LHCN-M2 (cell line): Measurements from ENCODE around the gene TMEM131. TPM values are rescaled to one million over a fixed set of nuclear protein-coding genes. Genes with fewer than 3 reads are reported as not detected.

Source experiments
- DNase-seq: peaks from one replicate; pipeline ENCODE4 v3.0.0-alpha.2; 2012; ENCODE audit warnings: low read depth
- total RNA-seq: library from RNA; depleted of rRNA; stranded (reverse); fragments of >200 nt; gene quantifications from 2 replicates; pipeline ENCODE4 v1.2.3, GENCODE V29; 2014

The TMEM131 gene
- total RNA-seq, 1 experiment from 2014 or later = 45.9 TPM

- peak; percentile 48 for DNase-seq
These were observed 2.6 kb downstream of the TMEM131 start for GRCh38 chr2:97992836-97993825.

- DNase-seq = no peak
These were observed 4.5 kb downstream of the TMEM131 start for GRCh38 chr2:97991081-97991856.

- no peak for DNase-seq
These were observed 7.0 kb downstream of the TMEM131 start for GRCh38 chr2:97988722-97989121.

GRCh38 chr2:97985998-97986397 lies 9.8 kb downstream of the TMEM131 start:
- DNase-seq = no peak

GRCh38 chr2:97983698-97984097 lies 12.1 kb downstream of the TMEM131 start:
- DNase-seq = no peak

DNA sequence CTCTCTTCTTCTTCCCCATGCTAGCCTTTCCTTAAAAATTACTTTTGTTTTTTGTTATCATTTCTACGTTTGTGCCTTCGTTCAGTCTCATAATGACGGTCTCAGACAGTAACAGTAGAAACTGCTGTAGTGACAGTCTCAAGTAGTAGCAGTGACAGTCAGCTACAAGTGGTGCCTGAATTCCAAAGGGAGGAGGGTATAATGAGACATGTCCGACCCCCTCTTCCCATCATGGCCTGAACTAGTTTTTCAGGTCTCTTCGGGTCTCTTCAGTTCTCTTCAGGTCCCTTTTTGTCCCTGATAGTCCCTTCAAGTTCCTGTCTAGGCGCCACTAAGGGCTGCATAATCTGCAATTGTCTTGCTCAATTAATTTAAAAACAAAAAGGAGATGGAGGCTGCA lies 12.6 kb downstream of the TMEM131 start:
- no peak for DNase-seq

GRCh38 chr2:97982621-97983020 lies 13.1 kb downstream of the TMEM131 start:
- peak; percentile 38 for DNase-seq

- DNase-seq = no peak
These were observed 13.8 kb downstream of the TMEM131 start for GRCh38 chr2:97981961-97982360.

GRCh38 chr2:97979904-97980303 lies 15.8 kb downstream of the TMEM131 start:
- no peak for DNase-seq

DNA sequence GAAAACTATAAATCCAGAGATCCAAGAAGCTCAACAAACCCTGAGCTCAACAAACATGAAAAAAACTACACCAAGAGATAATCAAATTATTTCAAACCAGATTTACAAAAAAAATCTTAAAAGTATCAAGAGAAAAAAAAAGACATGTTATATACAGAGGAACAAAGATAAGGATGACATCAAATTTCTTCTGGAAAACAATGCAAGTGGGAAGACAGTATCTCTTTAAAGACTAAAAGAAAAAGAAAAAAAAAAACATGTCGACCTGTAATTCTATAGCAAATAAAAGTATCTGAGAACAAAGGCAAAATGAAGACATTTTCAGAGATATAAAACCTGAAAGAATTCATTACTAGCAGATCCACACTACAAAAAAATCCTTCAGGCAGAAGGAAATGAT lies 21.3 kb downstream of the TMEM131 start:
- no peak for DNase-seq

- no peak for DNase-seq
These were observed 25.3 kb downstream of the TMEM131 start for GRCh38 chr2:97970293-97971060.

DNA sequence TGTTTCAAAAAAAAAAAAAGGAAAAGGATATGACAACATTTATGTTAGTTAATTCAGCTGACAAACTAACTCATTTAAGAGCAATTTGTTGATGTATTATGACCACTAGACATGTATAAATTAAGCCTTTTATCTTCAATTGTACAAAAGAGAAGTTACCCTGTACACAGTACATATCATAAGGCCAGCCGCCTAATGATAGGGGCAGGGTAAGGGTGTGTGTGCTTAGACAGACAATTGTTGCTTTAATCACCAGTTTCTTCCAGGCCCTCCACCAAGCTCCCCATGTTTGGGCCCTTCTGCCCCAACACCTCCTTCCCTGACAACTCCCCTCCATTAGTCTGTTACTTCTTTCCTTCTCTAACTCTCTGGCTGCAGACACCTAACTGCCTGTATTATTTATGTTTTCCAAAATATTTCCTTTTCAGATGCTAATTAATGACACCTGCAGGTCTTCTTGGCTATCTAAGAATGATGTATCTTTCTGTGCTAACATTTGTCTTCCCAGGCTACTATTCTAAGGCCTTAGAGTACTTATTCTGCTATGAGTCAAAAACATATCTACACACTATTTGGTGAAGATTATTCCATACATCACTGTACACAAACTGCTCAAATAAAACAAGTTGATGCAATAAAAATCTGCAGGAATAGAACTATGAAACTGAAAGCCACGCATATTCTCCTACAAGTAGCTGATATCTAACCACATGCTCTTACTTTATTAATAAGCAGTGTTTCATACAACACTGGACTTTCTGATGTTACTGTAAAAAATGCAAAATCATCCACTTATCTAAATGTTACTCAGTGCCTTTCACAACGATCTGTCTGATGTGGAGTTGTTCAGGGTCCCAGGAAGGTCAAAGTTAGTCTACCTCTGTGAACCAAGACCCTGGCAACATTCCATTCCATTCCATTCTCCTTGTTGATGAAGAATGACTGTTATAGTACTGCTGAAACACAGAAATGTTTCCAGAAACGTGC lies 26.4 kb downstream of the TMEM131 start:
- DNase-seq = no peak

- DNase-seq = no peak
These were observed 27.7 kb downstream of the TMEM131 start for GRCh38 chr2:97967931-97968627.

GRCh38 chr2:97967216-97967592 lies 28.5 kb downstream of the TMEM131 start:
- no peak for DNase-seq

DNA sequence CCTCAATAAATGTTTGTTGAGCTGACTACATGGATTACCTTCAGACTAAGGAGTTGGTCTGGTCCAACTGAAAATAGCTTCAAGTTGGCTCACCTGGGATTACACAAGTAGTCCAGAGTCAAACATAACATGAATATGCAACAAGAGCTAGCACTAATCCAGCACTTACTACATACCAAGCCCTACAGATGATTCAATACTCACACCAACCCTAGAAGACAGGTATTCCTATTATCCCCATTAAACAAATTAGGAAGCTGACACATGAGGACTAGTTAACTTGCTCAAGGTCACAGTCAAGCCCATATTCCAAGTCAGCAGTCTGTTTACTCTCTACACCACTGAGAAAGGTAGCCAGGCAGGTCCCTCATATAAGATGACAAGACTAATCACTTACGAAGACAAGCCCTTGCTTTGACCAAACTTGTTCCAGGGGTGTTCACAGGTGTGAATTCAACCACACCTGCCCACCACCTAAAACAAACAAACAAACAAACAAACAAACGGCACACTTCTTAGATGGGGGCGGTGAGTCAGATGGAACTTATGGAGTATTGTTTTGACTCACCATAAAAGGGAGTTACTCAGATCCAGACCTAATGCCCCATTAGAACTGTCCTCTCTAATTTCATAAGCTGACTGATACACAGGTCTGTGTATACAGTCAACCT lies 29.1 kb downstream of the TMEM131 start:
- peak; percentile 28 for DNase-seq

GRCh38 chr2:97965116-97965515 lies 30.6 kb downstream of the TMEM131 start:
- no peak for DNase-seq

GRCh38 chr2:97963880-97964279 lies 31.9 kb downstream of the TMEM131 start:
- DNase-seq = no peak

DNA sequence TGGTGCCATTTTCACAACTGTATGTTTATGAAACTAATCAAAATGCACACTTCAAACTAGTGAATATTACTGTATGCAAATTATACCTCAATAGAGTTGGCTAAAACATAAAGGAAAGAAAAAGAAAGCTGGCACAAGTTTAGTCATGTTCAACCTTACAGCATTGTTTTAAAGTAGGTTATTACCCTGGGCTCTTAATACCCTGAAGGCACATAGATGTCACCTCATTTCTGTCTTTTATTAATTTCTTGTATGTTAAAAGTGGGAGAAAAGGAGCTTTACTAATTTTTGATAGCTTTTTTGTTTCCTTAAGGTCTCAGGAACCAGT lies 32.7 kb downstream of the TMEM131 start:
- no peak for DNase-seq

DNA sequence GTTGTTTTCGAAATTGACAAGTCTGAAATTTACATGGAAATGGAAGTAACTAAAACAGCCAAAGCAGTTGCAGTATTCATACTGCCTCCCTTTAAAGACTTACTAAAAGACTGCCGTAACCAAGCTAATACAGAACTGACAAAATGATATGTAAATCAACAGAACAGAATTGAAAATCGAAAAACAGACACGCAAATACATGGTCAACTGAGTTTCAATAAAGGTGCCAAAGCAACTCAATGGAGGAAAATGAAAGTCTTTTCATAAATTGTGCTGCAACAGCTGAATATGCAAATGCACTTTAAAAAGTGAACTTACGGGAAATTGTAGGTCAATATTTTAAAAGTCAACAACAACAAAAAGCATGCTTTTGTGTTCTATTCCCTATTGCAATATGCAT lies 34.2 kb downstream of the TMEM131 start:
- DNase-seq = no peak

DNA sequence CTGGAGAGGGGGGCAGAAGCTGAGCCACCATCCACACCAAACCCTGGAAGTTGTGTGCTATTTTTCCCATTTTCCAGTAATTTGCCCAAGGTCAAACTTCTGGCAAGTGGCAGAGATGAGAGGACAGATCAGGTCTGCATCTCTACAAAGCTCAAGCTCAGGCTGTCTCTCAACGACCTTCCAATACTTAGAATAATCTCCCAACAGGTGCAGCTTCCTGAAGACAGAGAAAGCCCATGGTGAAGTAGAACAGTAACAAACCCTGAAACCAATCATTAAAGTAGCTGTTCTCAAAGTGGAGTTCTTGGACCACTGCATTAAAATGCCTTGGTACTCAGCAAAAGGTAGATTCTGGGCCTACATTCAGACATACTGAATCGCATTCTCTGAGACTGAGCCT lies 37.6 kb downstream of the TMEM131 start:
- DNase-seq = no peak
